GM12878 (cell line): ENCODE results near the gene HLA-A. TPM values are rescaled to one million over a fixed set of nuclear protein-coding genes. Genes with fewer than 3 reads are reported as not detected.

Experiments
- ATAC-seq: fragments of 200-7000 bp; cut with Tn5 transposase; 3 replicates; pipeline ENCODE4 v1.9.1; 2020; ENCODE audit warnings: mild to moderate bottlenecking, moderate library complexity
- BruUV-seq: library from RNA; stranded (reverse); fragments of 400-500 nt; replicated peaks from 2 replicates; lab custom pipeline; 2021; lab: Mats Ljungman, UMichigan
- CTCF ChIA-PET: fragments of 300-600 bp; sonication (Branson Sonifier 250); formaldehyde crosslinking; extraction: SDS; loops from one replicate; lab custom pipeline; 2021; ENCODE audit warnings: inconsistent platforms; lab: Yijun Ruan, JAX
- POLR2A ChIA-PET: fragments of 350-600 bp; formaldehyde crosslinking; extraction: SDS; loops from one replicate; lab custom pipeline; 2021; ENCODE audit warnings: inconsistent platforms; lab: Charles Lee
- RAD21 ChIA-PET: fragments of 300-600 bp; sonication (Branson Sonifier 250); formaldehyde crosslinking; loops from one replicate; lab custom pipeline; 2023; ENCODE audit warnings: antibody characterized with exemption; ENCODE audit not compliant: unreplicated experiment; lab: Charles Lee
- SMC1A ChIA-PET: fragments of 300-600 bp; sonication (Branson Sonifier 250); formaldehyde crosslinking; loops from one replicate; lab custom pipeline; 2023; ENCODE audit not compliant: unreplicated experiment, uncharacterized antibody; lab: Charles Lee
- DNase-seq: peaks from one replicate; pipeline ENCODE4 v3.0.0-alpha.2; 2011; ENCODE audit warnings: low read depth, low spot score
- FAIRE-seq: peaks from 3 replicates; lab custom pipeline; 2011; peaks lifted over from hg19 to GRCh38; lab: Jason Lieb, UNC
- H2AFZ ChIP-seq: 2 replicates; pipeline ENCODE4 v1.6.0; 2011; ENCODE audit warnings: low read depth, low read length, control low read depth; ENCODE audit not compliant: control insufficient read depth
- H3K27ac ChIP-seq: 2 replicates; pipeline ENCODE4 v1.5.1; 2011; ENCODE audit warnings: control low read depth; ENCODE audit not compliant: control insufficient read depth, insufficient read depth
- H3K27me3 ChIP-seq, 2 experiments: replicated peaks in 1 of 2; 2 replicates each; pipeline versions ENCODE4 v1.6.0 to v1.6.1; 2011; ENCODE audit warnings: low read length in 1 of 2; ENCODE audit not compliant: control insufficient read depth in 2 of 2, insufficient read depth in 2 of 2
- H3K36me3 ChIP-seq, 2 experiments: 2 replicates each; pipeline ENCODE4 v1.5.1; 2011; ENCODE audit warnings: low read length in 1 of 2; ENCODE audit not compliant: control insufficient read depth in 2 of 2, insufficient read depth in 2 of 2
- H3K4me1 ChIP-seq: 2 replicates; pipeline ENCODE4 v1.6.1; 2011; ENCODE audit warnings: mild to moderate bottlenecking, low read length, moderate library complexity, mixed read lengths; ENCODE audit not compliant: control insufficient read depth, insufficient read depth
- H3K4me2 ChIP-seq: 2 replicates; pipeline ENCODE4 v1.6.0; 2011; ENCODE audit warnings: control low read depth; ENCODE audit not compliant: control insufficient read depth, insufficient read depth
- H3K4me3 ChIP-seq: fragments of 200-600 bp; sonication (generic); 2 replicates; pipeline ENCODE4 v1.5.1; 2016
- H3K79me2 ChIP-seq: 2 replicates; pipeline ENCODE4 v1.6.0; 2011; ENCODE audit warnings: low read length; ENCODE audit not compliant: control insufficient read depth, insufficient read depth
- H3K9ac ChIP-seq: 2 replicates; pipeline ENCODE4 v1.8.0; 2011; ENCODE audit warnings: low read length, control low read depth, mixed read lengths; ENCODE audit not compliant: control insufficient read depth, insufficient read depth
- H3K9me3 ChIP-seq: replicated peaks from 3 replicates; pipeline ENCODE4 v1.5.1; 2011; ENCODE audit warnings: mild to moderate bottlenecking, low read length; ENCODE audit not compliant: control insufficient read depth, insufficient read depth
- H4K20me1 ChIP-seq: 2 replicates; pipeline ENCODE4 v1.6.0; 2011; ENCODE audit not compliant: control insufficient read depth, insufficient read depth
- CHD2 ChIP-seq: IDR thresholded peaks from 2 replicates; pipeline ENCODE4 v1.6.1; 2011; ENCODE audit warnings: low read depth, low read length, improper control_type of control experiment, borderline replicate concordance
- CREB1 ChIP-seq: IDR thresholded peaks from 2 replicates; pipeline ENCODE4 v1.6.1; 2012; ENCODE audit warnings: low read depth, mild to moderate bottlenecking, inconsistent platforms
- EZH2 ChIP-seq: IDR thresholded peaks from 2 replicates; pipeline ENCODE4 v1.6.1; 2012; ENCODE audit warnings: low read depth, mild to moderate bottlenecking, control low read depth, inconsistent platforms, low read length, borderline replicate concordance; ENCODE audit not compliant: control insufficient read depth
- LARP7 ChIP-seq: fragments of 450-650 bp; IDR thresholded peaks from 2 replicates; pipeline ENCODE4 v1.6.1; 2017; ENCODE audit warnings: mild to moderate bottlenecking
- POLR2A ChIP-seq: IDR thresholded peaks from 2 replicates; pipeline ENCODE4 v1.6.1; 2011; ENCODE audit warnings: low read depth, mild to moderate bottlenecking, low read length
- RB1 ChIP-seq: fragments of 450-650 bp; formaldehyde crosslinking; IDR thresholded peaks from 2 replicates; pipeline ENCODE4 v1.6.1; 2017; ENCODE audit warnings: mild to moderate bottlenecking, borderline replicate concordance
- SIN3A ChIP-seq: IDR thresholded peaks from 2 replicates; pipeline ENCODE4 v1.6.1; 2012; ENCODE audit warnings: low read depth, low read length, improper control_type of control experiment
- SMARCA5 ChIP-seq: fragments of 450-650 bp; IDR thresholded peaks from 2 replicates; pipeline ENCODE4 v1.6.1; 2017; ENCODE audit warnings: mild to moderate bottlenecking
- SREBF2 ChIP-seq: IDR thresholded peaks from 2 replicates; pipeline ENCODE4 v1.6.1; 2012; ENCODE audit warnings: mild to moderate bottlenecking, low read length
- STAT3 ChIP-seq: IDR thresholded peaks from 2 replicates; pipeline ENCODE4 v1.6.1; 2011; ENCODE audit warnings: low read depth, low read length, improper control_type of control experiment
- TCF3 ChIP-seq: IDR thresholded peaks from 2 replicates; pipeline ENCODE4 v1.6.1; 2012; ENCODE audit warnings: low read depth, mild to moderate bottlenecking, low read length, borderline replicate concordance; ENCODE audit not compliant: insufficient read depth
- WGBS: methylation state at CpG from one replicate; pipeline ENCODE4 v1.1.6; 2016; ENCODE audit warnings: low lambda C conversion rate; ENCODE audit not compliant: insufficient replicate concordance, insufficient coverage; ENCODE audit errors: missing lambda C conversion rate; 5-methylcytosine and 5-hydroxymethylcytosine counted together
- in situ Hi-C: fragments of 300-500 bp; cut with MboI; formaldehyde crosslinking; loops from 9 replicates; pipeline ENCODE4 v1.14.3; 2018; ENCODE audit warnings: mixed read lengths
- intact Hi-C: fragments of 100-400 bp; cut with micrococcal nuclease; formaldehyde crosslinking; loops from one replicate; pipeline ENCODE4 v1.14.2; 2022; ENCODE audit not compliant: unreplicated experiment
- polyA plus RNA-seq, 11 experiments: library from polyadenylated mRNA; depleted of rRNA in 4 of 11; unstranded in 6 of 11; stranded (reverse) in 5 of 11; fragments of >200 nt; fragmentation: Nextera tagmentation in 4 of 11; fragmentation: Illumina TruSeq in 1 of 11; extraction: Ambion mirVana in 4 of 11; extraction: Trizol in 1 of 11; gene quantifications; 1 replicate in 1 of 11; 2 replicates in 10 of 11; pipeline versions ENCODE4 v1.2.1 to v1.2.3, GENCODE V29; 2011 to 2016; ENCODE audit warnings: inconsistent platforms in 2 of 11, missing spikeins in 2 of 11, low read depth in 1 of 11
- total RNA-seq, 4 experiments: library from RNA; depleted of rRNA in 3 of 4; stranded (reverse); fragments of >200 nt in 3 of 4; fragmentation: Illumina TruSeq in 1 of 4; extraction: Trizol in 1 of 4; gene quantifications; 2 replicates each; pipeline versions ENCODE4 v1.2.1 to v1.2.3, GENCODE V29; 2013 to 2021

Gene HLA-A
- total and polyA plus RNA-seq, 10 of the 15 experiments (the other 5 are each of a cell fraction or from before 2014, with no cell fraction given), result 129 to 1,155 (median 749) TPM

- DNase-seq (no peak), FAIRE-seq (no peak)
- intact Hi-C loops, result no loop called here
These were observed 33.2 kb downstream of the HLA-A start for GRCh38 chr6:29975561-29975907.

GRCh38 chr6:29976253-29976587, 33.9 kb downstream of the HLA-A start:
- CTCF ChIA-PET, result interaction anchor here (0.7 to 3.6 kb wide), 8 partner anchors 10 to 128 kb away, joined by 3 to 21 read pairs (median 4); no protein-coding TSS in a partner anchor
- SMC1A ChIA-PET, result interaction anchor here (1.2 to 2.7 kb wide), 3 partner anchors 11 to 120 kb away, joined by 3 to 11 read pairs (median 5); no protein-coding TSS in a partner anchor
- ATAC-seq (no peak), DNase-seq (no peak), FAIRE-seq (no peak)
- Histone ChIP-seq H3K9ac (no peak overlapping the region; the same call in 1 of the 2 replicates), H3K9me3 (no peaks in the 10 kb centered on the region; the same call in 2 of the 3 replicates), H4K20me1 (no peaks in the 10 kb centered on the region), H3K4me3 (peak overlapping the region; percentile 58), H3K27ac (no peak overlapping the region), H2AFZ (peak overlapping the region; percentile 64), H3K36me3 (no peaks in the 10 kb centered on the region), H3K27me3 (peaks cover 6 to 16% of the 10 kb centered on the region in 2 experiments), H3K4me1 (peaks cover 4% of the 10 kb centered on the region; the same call in 1 of the 2 replicates), H3K79me2 (no peaks in the 10 kb centered on the region), H3K4me2 (peak overlapping the region; percentile 86)
- intact Hi-C loops (no loop called here), in situ Hi-C loops (no loop called here)
- 0% methylated on average over 8 of the region's 8 CpGs for WGBS
- no peak for TF ChIP-seq SIN3A
- no peak for TF ChIP-seq POLR2A
- TF ChIP-seq EZH2, result peak; percentile 67; the same call in 1 of the 2 replicates
- no peak for TF ChIP-seq SREBF2
- TF ChIP-seq CHD2, result no peak
- TF ChIP-seq SMARCA5, result 0 out of 2 replicates have a peak, but pooled peaks have one; percentile 49
- no TSS peak for BruUV-seq
- RAD21 ChIA-PET, result interaction anchor here (0.6 to 3.3 kb wide), 6 partner anchors 9 to 150 kb away, joined by 3 to 12 read pairs (median 3); no protein-coding TSS in a partner anchor
- POLR2A ChIA-PET, result interaction anchor here (0.5 to 1.9 kb wide), 4 partner anchors 9 to 277 kb away, joined by 3 to 6 read pairs (median 4); no protein-coding TSS in a partner anchor

More at GRCh38 chr6:29975561-29975907, 33.2 kb downstream of the HLA-A start:
- Histone ChIP-seq H3K4me2 (no peak overlapping the region), H2AFZ (no peak overlapping the region), H3K4me1 (peaks cover 4% of the 10 kb centered on the region; the same call in 1 of the 2 replicates), H3K79me2 (no peaks in the 10 kb centered on the region), H3K27ac (no peak overlapping the region), H3K4me3 (no peak overlapping the region), H3K27me3 (peaks cover 6 to 16% of the 10 kb centered on the region in 2 experiments), H3K36me3 (no peaks in the 10 kb centered on the region), H4K20me1 (no peaks in the 10 kb centered on the region), H3K9ac (no peak overlapping the region), H3K9me3 (no peaks in the 10 kb centered on the region; the same call in 2 of the 3 replicates)
- RAD21 ChIA-PET, result interaction anchor here (0.8 to 3.3 kb wide), 3 partner anchors 10 to 128 kb away, joined by 3 to 12 read pairs (median 3); no protein-coding TSS in a partner anchor
- in situ Hi-C loops, result no loop called here
- POLR2A ChIA-PET, result interaction anchor here (0.6 to 1.0 kb wide), 2 partner anchors 8 to 278 kb away, joined by 3 to 4 read pairs; no protein-coding TSS in a partner anchor
- TF ChIP-seq TCF3, result no peak
- no peak for TF ChIP-seq LARP7
- TF ChIP-seq STAT3, result no peak
- TF ChIP-seq CREB1, result no peak
- TF ChIP-seq RB1, result no peak
- CTCF ChIA-PET, result interaction anchor here (0.6 to 3.6 kb wide), 8 partner anchors 9 to 127 kb away, joined by 3 to 21 read pairs (median 3); no protein-coding TSS in a partner anchor
- BruUV-seq, result no TSS peak
- whole genome bisulfite sequencing, result 21% methylated on average over 25 of the region's 25 CpGs
- ATAC-seq, result no peak
- SMC1A ChIA-PET, result interaction anchor here (1.3 to 2.7 kb wide), 2 partner anchors 11 to 35 kb away, joined by 3 to 11 read pairs; no protein-coding TSS in a partner anchor
